Caki2 (cell line): Measurements from ENCODE around the gene NCS1. TPM values are rescaled to one million over a fixed set of nuclear protein-coding genes. Genes with fewer than 3 reads are reported as not detected.
A peak's percentile ranks its signal among the peaks of the same experiment; 100 is the strongest.

Experiments used
- DNase-seq: peaks from one replicate; pipeline ENCODE4 v3.0.0-alpha.2; 2015; ENCODE audit warnings: low read depth
- in situ Hi-C: cut with HindIII; loops from 2 replicates; pipeline ENCODE4 v1.10.0; 2016; ENCODE audit warnings: low sequenced_read_pairs, low pct_unique_long_range_greater_than_20kb, mixed read lengths
- total RNA-seq: library from RNA; depleted of rRNA; stranded (reverse); fragments of >200 nt; shearing (Covaris generic); gene quantifications from 2 replicates; pipeline ENCODE4 v1.2.3, GENCODE V29; 2014; ENCODE audit warnings: low replicate concordance

NCS1 gene
- total RNA-seq, 1 experiment from 2014 or later, result 45.7 TPM

DNA sequence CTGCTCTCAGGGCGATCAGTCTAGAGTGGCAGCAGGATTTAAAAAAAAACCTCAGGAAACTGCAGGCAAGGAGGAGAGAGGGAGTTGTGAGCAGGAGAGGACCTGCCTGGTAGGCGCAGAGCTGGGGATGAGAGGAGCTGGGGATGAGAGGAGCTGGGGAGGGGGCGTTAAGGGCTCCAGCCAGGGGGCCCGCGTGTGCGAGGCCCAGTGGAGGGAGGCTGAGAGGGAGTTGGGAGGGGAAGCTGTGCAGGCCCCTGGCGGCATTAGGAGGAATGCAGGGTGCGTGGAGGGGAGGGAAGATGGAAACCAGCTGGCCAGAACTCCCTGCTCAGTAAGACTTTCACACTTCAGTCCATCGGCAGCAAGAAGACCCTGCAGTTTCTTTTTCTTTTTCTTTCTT lies 48.1 kb downstream of the NCS1 start:
- in situ Hi-C loops, result no loop called here
- DNase-seq, result no peak

DNA sequence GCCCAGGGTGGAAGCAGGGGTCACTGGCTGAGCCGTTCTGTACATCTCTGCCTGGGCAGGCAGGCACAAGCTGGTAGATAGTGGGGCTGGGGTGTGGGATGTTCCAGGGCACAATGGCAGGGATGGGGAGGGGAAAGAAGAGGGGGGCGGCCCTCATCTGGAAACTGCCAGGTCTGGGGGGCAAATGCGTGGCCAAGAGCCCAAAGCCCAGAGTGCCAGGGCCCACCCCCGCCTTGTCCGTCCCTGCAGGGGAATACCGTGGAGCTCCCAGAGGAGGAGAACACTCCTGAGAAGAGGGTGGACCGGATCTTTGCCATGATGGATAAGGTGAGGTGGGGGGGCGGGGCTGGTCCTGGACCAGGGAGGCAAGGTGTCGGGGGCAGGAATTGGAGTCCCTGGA lies 50.6 kb downstream of the NCS1 start:
- no peak for DNase-seq

DNA sequence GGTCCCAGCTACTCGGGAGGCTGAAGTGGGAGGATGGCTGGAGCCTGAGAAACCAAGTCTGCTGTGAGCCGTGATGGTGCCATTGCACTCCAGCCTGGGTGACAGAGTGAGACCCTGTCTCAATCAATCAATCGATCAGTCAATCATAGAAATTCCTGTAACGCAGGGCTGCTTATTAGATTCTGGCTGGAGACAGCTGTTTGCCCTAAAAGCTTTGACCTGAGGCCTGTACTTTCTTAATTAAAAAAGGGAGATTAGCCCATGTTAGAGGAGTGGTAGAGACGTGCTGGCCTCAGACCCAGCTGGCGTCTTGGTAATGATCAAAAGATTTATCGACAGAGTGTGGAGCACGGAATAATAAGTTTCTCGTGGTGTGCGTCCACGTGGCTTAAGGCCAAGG lies 52.9 kb downstream of the NCS1 start:
- in situ Hi-C loops, result no loop called here

More for the DNA sequence above, 50.6 kb downstream of the NCS1 start:
- in situ Hi-C loops, result no loop called here

DNA sequence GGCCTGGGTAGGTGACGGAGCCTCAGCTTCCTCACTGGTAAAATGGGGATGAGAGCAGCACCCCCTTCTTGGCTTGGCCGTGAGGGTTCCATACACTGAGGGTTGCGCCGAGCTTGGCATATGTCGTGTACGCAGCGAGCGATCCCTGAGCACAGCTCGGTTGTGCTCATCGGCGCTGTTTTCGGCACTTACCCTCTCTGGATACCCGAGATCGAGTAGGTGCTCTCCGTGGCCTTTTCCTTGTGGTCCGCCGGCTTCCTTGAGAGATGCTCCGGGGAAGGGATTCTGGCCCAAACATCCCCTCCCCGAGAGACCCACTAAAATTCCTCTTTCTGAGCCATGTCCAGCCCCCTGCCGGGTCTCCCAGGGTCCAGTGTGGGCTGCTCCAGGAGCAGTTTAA lies 53.4 kb downstream of the NCS1 start:
- no peak for DNase-seq
- in situ Hi-C loops, result no loop called here

More for the DNA sequence above, 52.9 kb downstream of the NCS1 start:
- no peak for DNase-seq

DNA sequence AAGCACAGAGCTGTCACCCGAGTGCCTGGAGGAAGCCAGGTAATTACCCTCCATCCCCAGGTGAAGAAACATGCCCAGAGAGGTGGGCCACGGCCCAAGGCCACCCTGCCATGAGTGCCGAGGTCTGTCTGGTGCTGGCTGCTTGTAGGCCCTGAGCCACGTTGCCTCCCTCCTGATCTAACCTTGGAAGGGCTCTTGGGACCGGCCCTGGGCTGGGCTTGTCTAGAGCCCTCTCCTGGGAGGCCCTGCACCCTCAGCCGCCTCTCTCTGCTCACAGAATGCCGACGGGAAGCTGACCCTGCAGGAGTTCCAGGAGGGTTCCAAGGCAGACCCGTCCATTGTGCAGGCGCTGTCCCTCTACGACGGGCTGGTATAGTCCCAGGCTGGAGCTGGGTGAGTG lies 53.9 kb downstream of the NCS1 start:
- in situ Hi-C loops, result no loop called here
- DNase-seq, result no peak

DNA sequence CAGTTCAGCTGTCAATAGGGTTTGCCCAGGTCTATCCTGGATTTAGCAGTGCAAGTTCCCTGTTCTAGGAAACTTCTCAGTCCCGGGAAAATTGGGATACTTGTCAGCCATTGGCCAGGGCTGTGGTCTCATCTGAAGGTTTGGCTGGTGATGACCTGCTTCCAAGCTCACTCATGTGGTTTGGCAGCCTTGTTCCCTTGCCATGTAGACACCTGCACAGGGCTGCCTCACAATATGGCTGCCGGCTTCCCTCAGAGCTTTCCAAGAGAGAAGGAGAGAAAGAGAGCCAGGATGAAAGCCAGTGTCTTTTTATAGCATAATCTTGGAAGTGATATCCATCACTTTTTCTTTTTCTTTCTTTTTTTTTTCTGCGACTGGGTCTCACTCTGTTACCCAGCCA lies 55.6 kb downstream of the NCS1 start:
- DNase-seq, result no peak
- in situ Hi-C loops, result no loop called here

DNA sequence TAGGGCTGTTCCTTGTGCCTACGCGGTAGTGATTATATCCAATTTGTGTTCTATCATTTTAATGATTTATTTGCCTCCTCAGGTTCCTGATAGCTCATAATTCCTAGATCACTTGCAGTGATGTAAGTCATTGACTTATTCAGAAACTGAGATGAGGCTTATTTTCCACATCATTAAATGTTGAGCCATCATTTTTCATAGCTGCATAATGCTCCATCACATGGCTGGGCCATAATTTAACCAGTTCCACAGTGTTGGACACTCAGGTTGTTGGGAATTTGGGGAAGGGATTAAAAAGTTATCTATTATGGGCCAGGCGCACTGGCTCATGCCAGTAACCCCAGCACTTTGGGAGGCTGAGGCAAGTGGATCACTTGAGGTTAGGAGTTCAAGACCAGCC lies 57.6 kb downstream of the NCS1 start:
- DNase-seq, result no peak
- in situ Hi-C loops, result no loop called here

DNA sequence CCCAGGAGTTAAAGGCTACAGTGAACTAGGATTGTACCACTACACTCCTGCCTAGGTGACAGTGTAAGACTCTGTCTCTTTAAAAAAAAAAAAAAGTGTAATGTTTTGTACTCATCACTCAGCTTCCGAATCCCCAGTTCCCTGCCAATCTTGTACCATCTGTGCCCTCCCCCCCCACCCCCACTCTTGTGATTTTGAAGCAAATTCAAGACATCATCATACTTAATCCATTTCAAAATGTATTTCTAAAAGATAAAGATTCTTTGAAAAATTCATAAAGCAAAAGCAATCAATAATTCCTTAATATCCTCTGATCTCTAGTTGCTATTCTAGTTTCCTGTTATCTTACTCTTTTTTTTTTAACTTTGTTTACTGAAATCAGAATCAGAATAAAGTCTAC lies 58.4 kb downstream of the NCS1 start:
- in situ Hi-C loops, result no loop called here
- DNase-seq, result no peak

DNA sequence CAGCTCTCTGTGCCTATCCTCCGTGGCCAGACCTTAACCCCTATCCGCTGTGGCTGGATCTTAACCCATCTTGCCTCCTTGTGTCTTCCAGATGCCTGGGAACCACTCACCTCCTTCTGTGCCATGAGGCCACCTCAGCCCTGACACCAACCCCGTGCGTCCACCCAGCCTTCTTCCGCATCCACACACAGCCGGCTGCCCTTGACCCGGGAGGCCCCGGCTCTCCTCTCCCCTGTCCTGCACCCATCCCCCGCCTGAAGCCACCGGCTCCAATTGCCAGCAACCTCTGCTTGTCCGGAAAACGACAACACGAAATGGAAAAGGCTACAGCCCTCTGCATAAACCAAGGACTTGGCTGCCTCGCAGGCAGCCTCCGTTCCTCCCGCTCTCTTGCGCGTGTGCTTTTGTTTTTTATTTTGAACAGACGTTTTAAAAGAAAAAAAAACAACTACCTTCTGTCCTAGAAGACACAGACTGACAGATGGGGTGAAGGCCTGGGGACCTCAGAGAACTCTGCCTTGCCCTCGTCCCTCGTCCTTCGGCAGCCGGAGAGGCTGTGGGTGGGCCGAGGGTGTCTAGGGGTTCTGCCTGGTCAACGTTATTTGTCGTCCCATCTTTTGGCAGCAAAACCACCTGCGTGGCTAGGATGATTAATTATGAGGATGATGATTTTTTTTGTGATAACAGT lies 60.8 kb downstream of the NCS1 start:
- in situ Hi-C loops, result no loop called here

DNA sequence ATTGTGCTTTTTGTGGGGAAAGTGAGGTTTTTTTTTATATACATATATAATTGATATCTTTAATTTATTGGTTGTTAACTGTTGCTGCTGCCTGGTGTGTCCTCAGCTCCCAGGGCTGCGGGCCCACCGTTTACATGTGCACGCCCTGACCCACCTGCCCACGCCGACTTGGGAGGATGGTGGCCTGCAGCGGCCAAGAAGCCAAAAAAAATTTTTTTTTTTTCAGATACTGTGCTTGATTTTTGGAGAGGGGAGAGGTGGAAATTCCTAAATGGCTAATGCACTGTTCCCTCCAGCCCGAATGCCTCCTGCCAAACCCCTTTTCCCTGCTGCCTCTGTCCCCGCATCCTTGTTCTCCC lies 61.4 kb downstream of the NCS1 start:
- in situ Hi-C loops, result no loop called here

More for the DNA sequence above, 60.8 kb downstream of the NCS1 start:
- DNase-seq, result no peak

DNA sequence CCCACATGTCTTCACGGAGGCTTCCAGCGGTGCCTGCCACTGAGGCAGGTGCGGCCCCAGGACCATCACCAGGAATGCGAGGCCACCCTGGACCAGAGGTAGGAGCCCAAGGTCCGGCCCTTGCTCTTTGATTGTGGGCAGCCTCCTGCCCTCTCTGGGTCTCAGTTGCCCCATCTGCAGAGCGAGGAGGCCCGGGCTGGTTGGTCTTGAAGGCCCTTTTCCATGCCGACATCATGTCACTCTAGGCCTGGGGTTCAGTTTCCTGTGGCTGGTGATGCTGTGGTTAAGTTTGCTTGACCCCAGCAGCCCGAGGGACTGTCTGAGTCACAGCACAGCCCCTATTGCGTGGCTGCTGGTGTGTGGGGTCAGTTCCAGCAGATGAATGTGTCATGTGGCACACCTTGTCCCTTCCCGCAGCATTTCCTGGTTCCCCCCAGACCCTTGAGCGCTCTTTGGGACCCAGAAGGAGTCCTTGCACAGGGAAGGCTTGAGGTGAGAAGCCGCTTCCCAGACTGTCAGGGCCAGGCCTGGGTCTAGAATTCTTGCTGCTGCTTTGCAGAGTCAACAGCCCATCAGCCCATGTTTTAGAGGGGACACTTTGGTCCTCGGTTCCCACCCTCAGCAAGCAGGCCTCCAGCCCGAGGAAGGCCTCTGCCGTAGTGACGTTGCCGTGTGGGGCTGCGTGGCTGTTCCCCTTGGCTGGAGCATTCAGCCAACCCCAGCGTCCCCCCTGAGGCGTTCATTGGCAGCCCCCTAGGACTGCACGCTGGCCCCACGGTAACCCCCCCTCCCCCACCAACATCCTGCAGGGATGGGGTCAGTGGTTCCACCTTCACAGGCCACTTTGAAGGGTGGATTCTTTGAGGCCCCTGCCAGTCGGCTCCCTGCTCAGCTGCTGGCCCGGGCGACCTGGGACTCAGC lies 62.4 kb downstream of the NCS1 start:
- DNase-seq, result no peak
- in situ Hi-C loops, result no loop called here

More for the DNA sequence above, 61.4 kb downstream of the NCS1 start:
- DNase-seq, result no peak

DNA sequence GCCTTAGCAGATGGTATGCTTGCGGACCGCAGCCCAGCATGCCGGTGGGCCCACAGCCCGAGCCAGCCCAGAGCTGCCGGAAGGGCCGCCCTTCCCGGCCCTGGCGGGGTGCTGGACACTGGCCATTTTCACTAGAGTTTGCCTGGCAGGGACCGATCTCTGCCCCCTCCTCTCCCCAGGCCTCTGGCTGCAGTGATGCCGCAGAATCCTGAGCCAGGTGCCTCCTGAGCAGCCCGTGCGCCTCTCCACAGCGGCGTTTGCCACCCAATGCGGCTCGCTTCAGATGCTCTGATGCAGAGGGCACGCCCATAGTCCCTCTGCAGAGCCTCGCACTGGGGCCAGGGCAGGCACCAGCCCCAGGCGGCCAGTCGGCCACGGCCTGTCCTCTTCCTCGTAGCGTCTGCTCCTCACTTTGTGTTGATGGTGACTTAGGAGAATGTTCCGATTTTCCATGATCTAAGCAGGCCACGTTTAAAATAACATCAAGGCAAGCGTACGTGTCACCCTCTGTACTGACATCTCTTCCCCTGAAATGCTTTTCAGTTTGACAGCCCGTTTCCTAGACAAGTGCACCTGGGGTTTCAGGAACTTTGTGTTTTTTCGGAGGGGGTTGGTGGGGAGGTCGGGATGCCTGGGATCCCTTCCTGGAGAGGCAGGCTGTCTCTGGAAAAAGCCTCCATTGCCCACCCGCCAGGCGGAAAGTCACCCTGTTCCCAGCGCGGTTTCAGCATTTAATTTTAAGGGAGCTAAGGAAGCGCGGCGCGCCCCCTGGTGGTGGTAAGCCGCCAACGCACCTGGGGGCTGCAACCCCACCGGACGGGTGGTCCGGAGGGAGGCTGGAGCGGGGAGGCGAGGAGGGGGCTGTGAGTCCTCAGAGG lies 63.6 kb downstream of the NCS1 start:
- peak; percentile 53 for DNase-seq
- in situ Hi-C loops, result no loop called here

DNA sequence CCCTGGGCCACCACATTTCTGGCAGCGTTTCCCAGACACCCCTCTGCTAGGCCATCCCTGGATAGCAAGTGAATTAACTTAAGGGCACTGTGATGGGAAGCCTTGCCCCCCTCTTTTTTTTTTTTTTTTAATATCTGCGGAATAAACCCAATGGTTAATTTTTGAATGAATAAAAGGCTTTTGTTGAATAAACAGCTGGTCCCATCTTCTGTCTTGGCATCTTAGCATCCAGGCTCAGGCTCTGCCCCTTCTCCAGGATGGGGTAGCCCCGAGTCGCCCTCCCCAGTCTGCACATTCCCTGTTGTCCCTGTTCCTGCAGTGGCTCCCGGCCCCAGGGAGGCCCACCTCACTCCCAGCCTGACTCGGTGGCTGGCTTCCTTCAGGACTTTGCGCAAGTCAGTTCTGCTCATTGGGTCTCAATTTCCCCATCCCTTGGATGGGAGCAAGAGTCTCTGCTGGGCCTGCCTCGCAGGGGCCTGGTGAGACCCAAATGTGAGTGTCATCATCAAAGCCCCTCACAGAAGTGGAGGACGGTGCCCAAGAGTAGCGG lies 64.3 kb downstream of the NCS1 start:
- in situ Hi-C loops, result no loop called here
- peak; percentile 27 for DNase-seq

DNA sequence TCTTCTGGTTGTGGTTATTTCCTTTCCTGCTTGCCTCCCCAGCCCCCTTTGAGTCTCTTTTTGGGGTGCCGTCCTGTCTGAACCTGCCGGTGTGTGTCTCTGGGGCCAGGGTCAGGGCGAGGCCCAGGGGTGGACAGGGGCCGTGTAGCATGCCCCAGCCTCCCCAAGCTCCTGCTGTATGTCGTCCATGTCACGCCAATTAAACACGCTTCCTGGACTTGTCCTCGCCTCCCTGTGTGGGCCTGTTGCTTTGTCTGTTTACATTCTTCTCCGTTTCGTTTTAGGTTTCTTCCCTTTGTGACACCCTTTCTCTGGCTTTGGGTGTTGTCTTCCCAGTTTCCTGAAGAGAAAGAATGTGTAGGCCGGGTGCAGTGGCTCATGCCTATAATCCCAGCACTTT lies 64.9 kb downstream of the NCS1 start:
- DNase-seq, result peak; percentile 54
- in situ Hi-C loops, result no loop called here

DNA sequence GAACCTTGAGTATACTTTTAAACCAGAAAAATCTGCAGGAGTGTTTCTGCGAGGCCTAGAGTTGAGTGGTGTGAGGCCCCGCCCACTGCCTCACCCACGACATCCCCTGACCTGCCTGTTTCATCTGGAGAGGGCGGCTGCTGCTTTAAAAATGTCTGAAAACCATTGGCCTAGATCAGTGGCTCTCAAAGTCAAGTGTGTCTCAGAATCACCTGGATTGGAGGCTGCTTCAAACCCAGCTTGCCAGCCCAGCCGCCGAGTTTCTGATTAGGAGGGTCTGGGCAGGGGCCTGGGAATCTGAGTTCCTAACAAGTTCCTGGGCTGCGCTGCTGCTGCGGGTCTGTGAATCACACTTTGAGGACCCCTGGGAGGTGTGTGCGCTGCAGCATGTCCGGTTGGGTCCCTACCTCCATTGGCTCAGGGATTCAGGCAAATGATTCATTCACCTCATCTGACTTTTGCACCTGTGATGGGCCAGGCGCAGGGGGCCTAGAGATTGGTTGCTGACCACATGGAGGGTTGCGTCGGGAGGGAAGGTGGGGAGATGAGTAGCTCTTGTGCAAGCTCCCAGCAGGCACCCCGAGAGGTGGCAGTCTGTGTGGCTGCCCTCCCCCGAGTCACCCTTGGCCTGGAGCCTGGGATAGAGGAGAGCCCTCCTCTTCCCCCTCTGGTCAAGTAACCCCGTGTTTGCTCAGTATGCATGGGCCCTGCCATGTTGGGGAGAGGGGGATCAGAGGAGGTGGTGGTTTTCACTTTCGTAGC lies 65.7 kb downstream of the NCS1 start:
- in situ Hi-C loops, result no loop called here
- peak; percentile 40 for DNase-seq

DNA sequence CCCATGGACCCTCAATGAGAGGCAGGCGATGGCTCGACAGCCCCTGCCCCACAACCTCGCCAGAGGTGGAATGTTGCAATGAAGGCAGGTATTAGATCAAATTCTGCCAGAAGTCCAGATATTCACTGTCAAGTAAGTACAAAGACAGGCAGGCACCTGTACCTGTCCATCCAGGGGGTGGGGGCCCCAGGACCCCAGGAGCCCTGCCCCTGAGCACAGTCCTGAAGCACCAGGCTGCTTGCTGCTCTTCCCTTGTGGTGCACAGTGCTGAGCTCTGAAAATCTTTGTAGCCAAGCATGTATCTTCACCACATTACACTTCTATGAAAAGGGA lies 67.1 kb downstream of the NCS1 start:
- in situ Hi-C loops, result no loop called here
- no peak for DNase-seq

DNA sequence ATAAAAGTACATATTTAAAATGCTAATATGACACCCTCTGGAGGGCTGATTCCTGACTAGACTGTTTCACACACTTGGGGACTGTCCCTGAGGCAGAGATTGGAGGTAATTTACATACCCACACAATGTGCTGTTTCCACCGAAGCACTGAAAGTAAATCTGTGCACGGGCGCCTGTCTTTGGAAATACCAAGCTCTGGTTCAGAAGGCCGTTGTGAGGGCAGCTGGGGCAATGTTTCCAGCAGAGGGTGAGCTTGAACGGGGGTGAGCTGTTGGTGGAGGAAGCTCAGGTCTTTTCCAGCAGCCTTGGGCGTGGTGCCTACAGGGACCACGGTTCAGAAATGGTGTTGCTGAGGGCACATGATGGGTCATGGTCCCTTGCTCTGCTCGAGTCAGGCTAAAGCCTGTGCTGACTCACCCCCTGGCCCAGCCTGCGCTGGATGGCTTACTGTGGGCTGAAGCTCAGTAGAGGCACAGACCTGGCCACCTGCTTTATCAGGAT lies 67.6 kb downstream of the NCS1 start:
- in situ Hi-C loops, result no loop called here
- peak; percentile 77 for DNase-seq
